DLD1 (cell line): ENCODE data around the gene RHBDD1.

ENCODE experiments used
- in situ Hi-C: cut with HindIII; loops from 2 replicates; pipeline ENCODE4 v1.10.0; 2017; ENCODE audit warnings: low sequenced_read_pairs

RHBDD1 gene

GRCh38 chr2:226977775-226978190 lies 141.9 kb downstream of the RHBDD1 start:
- in situ Hi-C loops = no loop called here

GRCh38 chr2:226978300-226978699 lies 142.4 kb downstream of the RHBDD1 start:
- in situ Hi-C loops = no loop called here

GRCh38 chr2:226979004-226979403 lies 143.2 kb downstream of the RHBDD1 start:
- in situ Hi-C loops = no loop called here

GRCh38 chr2:226981791-226982326 lies 146.0 kb downstream of the RHBDD1 start:
- in situ Hi-C loops = no loop called here

- in situ Hi-C loops = no loop called here
Observed at GRCh38 chr2:226983895-226984749, 148.3 kb downstream of the RHBDD1 start.

GRCh38 chr2:226984750-226985582 lies 149.1 kb downstream of the RHBDD1 start:
- in situ Hi-C loops = no loop called here

- in situ Hi-C loops = no loop called here
Observed at GRCh38 chr2:226985583-226985946, 149.7 kb downstream of the RHBDD1 start.

- in situ Hi-C loops = no loop called here
Observed at GRCh38 chr2:226991663-226992062, 155.8 kb downstream of the RHBDD1 start.

- in situ Hi-C loops = no loop called here
Observed at GRCh38 chr2:226993171-226993570, 157.3 kb downstream of the RHBDD1 start.

GRCh38 chr2:226994775-226995174 lies 158.9 kb downstream of the RHBDD1 start:
- in situ Hi-C loops = no loop called here

- in situ Hi-C loops = no loop called here
Observed at GRCh38 chr2:226995625-226996041, 159.8 kb downstream of the RHBDD1 start.

- in situ Hi-C loops = no loop called here
Observed at GRCh38 chr2:226999661-227000060, 163.8 kb downstream of the RHBDD1 start.

GRCh38 chr2:227000123-227000522 lies 164.3 kb downstream of the RHBDD1 start:
- in situ Hi-C loops = no loop called here

GRCh38 chr2:227004482-227004881 lies 168.6 kb downstream of the RHBDD1 start:
- in situ Hi-C loops = no loop called here

- in situ Hi-C loops = no loop called here
Observed at GRCh38 chr2:227006189-227006897, 170.5 kb downstream of the RHBDD1 start.

GRCh38 chr2:227007148-227007547 lies 171.3 kb downstream of the RHBDD1 start:
- in situ Hi-C loops = no loop called here

GRCh38 chr2:227007940-227008339 lies 172.1 kb downstream of the RHBDD1 start:
- in situ Hi-C loops = no loop called here

- in situ Hi-C loops = no loop called here
Observed at GRCh38 chr2:227010433-227010832, 174.6 kb downstream of the RHBDD1 start.

- in situ Hi-C loops = no loop called here
Observed at GRCh38 chr2:227013330-227013729, 177.5 kb downstream of the RHBDD1 start.

- in situ Hi-C loops = no loop called here
Observed at GRCh38 chr2:227013881-227014280, 178.0 kb downstream of the RHBDD1 start.

GRCh38 chr2:227016894-227017293 lies 181.0 kb downstream of the RHBDD1 start:
- in situ Hi-C loops = no loop called here
